Cerebellar cortex (tissue), 1 donor: ENCODE data around the gene CDHR2.

Source experiments
- DNase-seq: peaks from one replicate; pipeline ENCODE4 v3.0.0-alpha.2; 2015; ENCODE audit warnings: low spot score

CDHR2 gene

GRCh38 chr5:176529741-176530141 lies 19.4 kb upstream of the CDHR2 start:
- no peak for DNase-seq

- DNase-seq, result no peak
These were observed 18.7 kb upstream of the CDHR2 start for GRCh38 chr5:176530393-176530982.

DNA sequence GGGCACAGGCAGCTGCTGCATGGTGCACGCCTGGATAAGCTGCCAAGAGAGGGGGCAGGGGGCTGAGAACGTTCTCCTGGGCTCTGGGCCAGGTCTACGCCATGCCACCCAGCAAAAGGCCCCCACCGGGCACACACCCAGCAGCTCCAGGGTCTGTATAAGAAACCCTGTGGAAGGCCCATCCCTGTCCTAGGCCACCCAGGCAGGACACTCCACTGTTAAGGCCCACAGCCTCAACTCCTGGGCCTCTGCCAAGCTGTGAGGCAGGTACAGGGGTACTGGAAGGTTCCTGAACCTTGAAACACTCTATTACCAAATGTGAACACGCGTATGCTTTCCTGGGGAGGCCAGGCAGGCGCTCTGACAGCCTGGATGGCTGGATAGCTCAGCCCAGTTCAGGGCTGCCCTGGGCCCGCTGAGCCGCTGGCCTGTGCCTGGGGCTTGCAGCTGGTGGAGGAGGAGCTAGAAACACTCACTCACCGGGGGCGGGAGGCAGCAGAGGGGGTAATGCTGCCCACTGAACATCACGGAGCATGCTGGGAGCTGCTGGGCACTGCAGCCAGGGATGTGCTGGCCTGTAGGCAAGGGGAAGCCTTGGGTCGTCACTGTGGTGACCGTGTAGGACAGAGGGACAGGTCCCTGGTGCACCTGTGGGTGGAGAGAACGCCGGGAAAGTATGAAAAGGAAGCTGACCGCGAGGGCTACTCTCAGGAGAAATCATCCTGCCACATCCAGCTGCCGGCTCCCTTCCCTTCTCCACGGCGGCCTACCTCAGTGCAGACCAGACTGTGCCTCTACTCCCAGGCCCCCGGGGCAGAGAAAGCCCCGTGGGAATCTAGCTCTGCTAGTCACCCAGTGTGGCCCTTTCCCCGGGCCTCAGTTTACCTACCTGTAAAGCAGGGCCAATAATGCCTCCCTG lies 17.9 kb upstream of the CDHR2 start:
- no peak for DNase-seq

DNA sequence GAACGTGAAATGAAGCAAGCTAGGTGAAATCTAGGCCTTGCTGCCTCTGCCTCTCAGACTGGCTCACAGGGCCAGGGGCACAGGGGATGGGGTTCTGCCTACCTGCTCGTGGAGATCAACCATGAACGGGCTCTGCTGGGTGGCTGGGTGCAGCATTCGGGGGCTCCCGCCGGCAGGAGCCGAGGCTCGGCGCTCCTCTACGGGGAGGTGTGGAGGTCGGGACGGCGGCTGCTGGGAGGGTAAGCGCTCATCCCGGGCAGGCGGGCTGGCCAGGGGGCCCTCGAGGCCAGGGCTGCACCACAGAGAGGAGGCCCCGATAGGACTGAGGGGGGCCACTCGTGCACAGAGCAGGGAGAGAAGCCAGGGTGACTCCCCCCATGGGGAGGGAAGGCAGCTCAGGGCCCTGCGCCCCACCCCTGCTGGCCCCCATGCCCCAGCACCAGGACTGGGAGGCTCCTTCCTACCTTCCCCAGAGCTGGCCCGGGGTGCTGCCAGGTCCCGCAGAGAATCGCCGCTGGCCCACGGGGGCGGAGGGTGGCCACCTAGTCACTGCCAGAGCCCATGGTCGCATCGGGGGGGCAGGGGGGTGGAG lies 17.1 kb upstream of the CDHR2 start:
- DNase-seq, result no peak

- DNase-seq, result no peak
These were observed 16.3 kb upstream of the CDHR2 start for GRCh38 chr5:176532795-176533194.

DNA sequence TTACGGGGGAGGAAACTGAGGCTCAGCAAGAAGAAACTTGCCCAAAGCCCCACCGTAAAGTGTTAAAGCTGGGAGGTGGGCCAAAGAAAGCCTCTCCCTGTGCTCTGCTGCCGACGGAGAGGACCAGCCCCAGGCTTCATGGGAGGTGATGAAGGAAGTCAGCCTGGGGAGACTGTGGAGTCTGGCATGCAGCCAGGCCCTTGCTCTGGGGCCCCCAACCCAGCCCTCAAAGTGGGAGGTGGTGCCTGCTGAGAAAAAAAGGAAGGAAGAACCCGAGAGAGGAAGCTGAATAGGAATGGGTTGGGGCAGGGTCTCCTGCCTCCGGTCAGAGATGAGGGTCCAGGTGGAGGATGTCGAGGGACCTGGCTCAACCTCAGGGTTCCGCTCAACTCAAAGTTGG lies 15.8 kb upstream of the CDHR2 start:
- DNase-seq, result no peak

GRCh38 chr5:176533894-176534611 lies 15.1 kb upstream of the CDHR2 start:
- peak; percentile 32 for DNase-seq

DNA sequence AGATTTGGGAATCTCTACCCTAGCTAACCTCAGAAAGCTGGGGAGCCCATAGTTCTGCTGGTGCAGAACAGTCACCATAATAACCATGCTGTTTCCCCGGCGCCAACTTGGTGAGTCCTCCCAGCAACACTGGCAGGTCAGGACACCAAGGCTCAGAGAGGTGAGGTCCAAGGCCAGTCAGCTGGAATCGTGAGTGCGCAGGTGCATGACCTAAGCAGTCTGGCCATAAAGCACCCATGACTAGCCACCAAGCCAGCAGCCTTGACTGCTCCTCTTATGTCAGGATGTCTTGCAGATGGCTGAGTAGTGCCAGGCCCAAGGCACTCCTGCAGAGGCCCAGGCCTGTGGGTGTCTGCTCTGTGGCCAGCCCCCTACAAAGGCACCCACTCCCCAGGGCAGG lies 14.5 kb upstream of the CDHR2 start:
- DNase-seq, result peak; percentile 30

- DNase-seq, result no peak
These were observed 14.0 kb upstream of the CDHR2 start for GRCh38 chr5:176535101-176535663.

DNA sequence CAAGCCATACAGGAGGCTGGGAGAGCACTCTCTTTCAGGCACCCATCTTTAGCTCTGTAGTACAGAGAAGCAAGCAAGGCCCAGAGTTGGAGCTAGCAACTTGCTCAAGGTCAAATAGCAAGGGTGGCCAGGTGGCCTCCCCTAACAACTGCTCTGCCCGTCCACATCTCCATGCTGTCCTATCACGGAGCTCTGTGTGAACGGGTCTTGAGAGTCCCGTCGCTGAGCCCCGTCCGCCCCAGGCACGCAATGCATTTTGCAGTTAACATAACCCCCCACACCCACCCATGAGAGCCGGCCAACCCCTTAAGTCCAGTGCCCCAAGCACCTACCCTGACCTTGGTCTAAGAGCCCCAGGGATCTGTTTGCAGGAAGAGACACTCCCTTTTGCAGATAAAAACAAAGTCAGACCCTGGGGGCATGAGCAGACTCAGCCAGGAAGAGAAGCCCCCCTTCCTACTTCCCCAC lies 13.4 kb upstream of the CDHR2 start:
- no peak for DNase-seq

DNA sequence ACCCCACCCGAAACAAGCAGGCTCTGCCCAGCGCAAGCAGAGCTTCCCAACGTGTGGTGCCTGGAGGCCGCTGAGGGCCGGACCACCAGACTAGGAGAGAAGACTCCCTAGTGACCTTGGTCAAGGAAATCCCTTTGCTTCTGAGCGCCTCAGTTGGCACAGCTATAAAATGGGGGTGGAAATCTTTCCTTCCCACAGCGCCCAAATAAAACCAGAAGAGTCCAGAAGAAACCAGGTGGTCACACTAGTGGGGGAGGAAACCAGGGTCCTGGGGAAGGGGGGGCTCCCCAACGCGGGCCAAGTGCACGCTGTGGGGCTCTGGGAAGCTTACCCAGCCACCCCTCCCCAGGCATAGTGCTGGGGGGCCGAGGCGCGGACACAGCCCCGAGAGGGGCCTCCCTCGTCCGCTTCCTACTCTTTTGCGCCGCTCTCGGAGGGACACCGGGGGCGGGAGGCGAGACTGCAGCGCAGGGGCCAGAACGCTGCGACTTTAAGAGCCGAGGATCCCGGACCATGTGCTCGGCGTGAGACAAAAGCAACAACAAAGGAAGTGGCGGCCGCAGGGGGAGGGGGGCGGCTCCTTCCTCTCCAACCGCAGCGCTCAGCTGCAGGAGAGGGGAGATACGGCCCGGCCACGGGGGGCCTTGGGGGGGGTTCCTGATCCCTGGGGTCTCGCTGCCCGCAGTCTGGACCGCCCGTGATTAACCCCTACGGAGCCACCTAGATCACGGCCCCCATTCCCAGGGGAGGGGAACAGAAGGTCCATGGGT lies 12.8 kb upstream of the CDHR2 start:
- DNase-seq, result peak; percentile 78

DNA sequence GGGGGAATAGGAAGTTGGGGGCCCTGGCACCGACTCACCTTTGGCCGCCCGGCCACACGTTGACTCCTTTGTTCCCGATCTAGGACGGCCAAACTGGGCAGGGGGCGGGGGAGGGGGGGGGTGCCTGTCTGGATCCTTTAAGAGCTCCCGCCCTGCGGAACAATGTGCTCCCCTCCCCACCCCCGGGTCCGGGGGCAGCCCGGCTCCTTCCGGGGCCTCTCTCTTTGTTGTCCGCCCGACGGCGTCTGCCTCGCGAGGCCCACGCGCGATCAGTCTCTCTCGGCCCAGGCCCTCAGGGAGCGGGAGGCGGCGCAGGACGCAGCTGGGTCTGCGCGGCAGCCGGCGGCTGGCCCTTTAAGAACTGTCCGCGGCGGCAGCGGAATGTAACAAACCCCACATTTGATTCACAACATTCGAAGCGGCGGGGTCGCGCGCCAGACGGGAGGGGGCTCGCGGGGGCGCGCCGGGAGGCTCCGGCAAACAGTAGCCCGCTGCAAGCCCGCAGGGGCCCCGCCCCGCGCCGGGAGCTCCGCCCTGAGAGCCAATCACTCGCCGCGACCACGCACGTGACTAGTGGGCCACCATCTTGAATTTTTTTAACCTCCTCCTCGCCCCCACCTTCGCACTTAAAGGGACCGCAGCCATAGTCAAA lies 12.1 kb upstream of the CDHR2 start, which contains the start of gene RNF44:
TSS of gene RNF44 (minus strand) at position 501 of the 652 bp plus-strand sequence. CDS start 4,930 bp downstream, outside the sequence.
- peak; percentile 98 for DNase-seq

GRCh38 chr5:176537554-176538229 lies 11.4 kb upstream of the CDHR2 start:
- peak; percentile 100 for DNase-seq

GRCh38 chr5:176538230-176538988 lies 10.7 kb upstream of the CDHR2 start:
- peak; percentile 44 for DNase-seq

- no peak for DNase-seq
These were observed 10.2 kb upstream of the CDHR2 start for GRCh38 chr5:176538989-176539384.

- DNase-seq, result no peak
These were observed 8.7 kb upstream of the CDHR2 start for GRCh38 chr5:176540476-176540899.

GRCh38 chr5:176540956-176541337 lies 8.2 kb upstream of the CDHR2 start:
- no peak for DNase-seq

GRCh38 chr5:176541338-176542134 lies 7.6 kb upstream of the CDHR2 start:
- DNase-seq, result peak; percentile 58
